ENCODE measurements around the gene RGCC.

DNA sequence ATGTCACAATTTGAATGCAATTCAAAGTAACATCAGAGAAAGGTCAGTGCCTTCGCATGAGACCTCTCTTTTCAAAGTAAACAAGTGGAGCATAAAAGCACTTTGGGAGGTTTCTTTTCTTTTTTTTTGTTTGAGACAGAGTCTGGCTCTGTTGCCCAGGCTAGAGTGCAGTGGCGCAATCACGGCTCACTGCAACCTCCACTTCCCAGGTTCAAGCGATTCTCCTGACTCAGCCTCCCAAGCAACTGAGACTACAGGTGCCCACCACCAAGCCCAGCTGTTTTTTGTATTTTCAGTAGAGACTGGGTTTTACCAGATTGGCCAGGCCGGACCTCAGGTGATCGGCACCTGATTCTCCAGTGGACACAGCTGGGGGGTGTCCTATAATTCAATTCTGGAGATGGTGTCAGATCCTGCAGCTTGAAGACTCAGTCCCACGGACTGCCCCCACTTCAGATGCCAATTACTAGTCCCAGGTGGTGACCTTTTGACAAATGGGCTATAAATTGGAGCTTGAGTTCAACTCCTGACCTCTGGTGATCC lies 57.6 kb downstream of the RGCC start:
- TF ChIP-seq POLR2A (IDR thresholded peaks at IDR 0.05) (no peak), CTCF (IDR thresholded peaks at IDR 0.05) (no peak)
